Effector memory CD8-positive, alpha-beta T cell (primary cell): Measurements from ENCODE around the gene GRAMD1A.
"Not testable (repeated sequence)": the region's sequence is repeated elsewhere in the genome, so short reads cannot be mapped to it uniquely, and the experiment has no call there.

Experiments
- ATAC-seq: fragments of 150-1000 bp; cut with Tn5 transposase; replicated peaks from 2 replicates; pipeline ENCODE4 v1.10.0; 2021; ENCODE audit warnings: mild to moderate bottlenecking, moderate library complexity
- DNase-seq, 3 experiments: peaks; one replicate each; pipeline ENCODE4 v3.0.0; 2021
- H3K27ac Mint-ChIP-seq, 2 donors: one replicate each; pipeline ENCODE4 v1.8.0; 2022; ENCODE audit warnings: mild to moderate bottlenecking in 2 of 2, mixed read lengths in 2 of 2, moderate library complexity in 2 of 2
- H3K27me3 Mint-ChIP-seq, 2 donors: one replicate each; pipeline ENCODE4 v1.8.0; 2022; ENCODE audit warnings: mixed read lengths in 2 of 2
- H3K36me3 Mint-ChIP-seq: one replicate; pipeline ENCODE4 v1.8.0; 2022; ENCODE audit warnings: mild to moderate bottlenecking, moderate library complexity, mixed read lengths; ENCODE audit not compliant: insufficient read depth
- H3K4me1 Mint-ChIP-seq, 2 donors: one replicate each; pipeline ENCODE4 v1.8.0; 2022; ENCODE audit warnings: low read depth in 2 of 2, mixed read lengths in 2 of 2
- H3K4me3 Mint-ChIP-seq, 2 donors: one replicate each; pipeline ENCODE4 v1.8.0; 2022; ENCODE audit warnings: mild to moderate bottlenecking in 2 of 2, mixed read lengths in 2 of 2, moderate library complexity in 2 of 2
- H3K9me3 Mint-ChIP-seq, 2 donors: one replicate each; pipeline ENCODE4 v1.8.0; 2022; ENCODE audit warnings: mixed read lengths in 2 of 2

GRAMD1A gene

DNA sequence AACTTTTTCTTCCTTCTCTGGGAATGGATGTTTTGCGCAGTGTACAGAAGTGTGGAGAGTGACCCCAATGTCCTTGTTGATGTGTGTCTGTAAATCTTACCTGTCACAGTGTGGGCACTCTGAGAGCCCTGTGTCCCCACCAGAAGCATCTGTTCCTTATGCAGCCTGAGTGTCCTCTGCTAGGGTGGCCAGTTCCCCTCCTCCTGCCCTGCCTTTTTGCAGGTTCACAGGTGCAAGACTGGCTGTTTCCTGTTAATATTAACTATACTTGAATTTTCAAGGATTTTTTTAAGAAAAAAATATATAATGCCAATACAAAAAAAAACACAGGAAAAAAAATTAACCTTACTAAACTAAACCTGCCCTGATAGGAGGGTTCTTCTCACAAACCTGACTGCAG is 12.0 kb upstream of the GRAMD1A start:
- Mint-ChIP-seq H3K4me3 (no peak overlapping the region), H3K36me3 (peaks cover 3% of the 10 kb centered on the region), H3K9me3 (no peaks in the 10 kb centered on the region), H3K27me3 (no peaks in the 10 kb centered on the region), H3K27ac (peak overlapping the region in 1 of 2 donors; percentile 54), H3K4me1 (peaks cover 9 to 14% of the 10 kb centered on the region in 2 donors)
- ATAC-seq (no peak), DNase-seq (no peak)

DNA sequence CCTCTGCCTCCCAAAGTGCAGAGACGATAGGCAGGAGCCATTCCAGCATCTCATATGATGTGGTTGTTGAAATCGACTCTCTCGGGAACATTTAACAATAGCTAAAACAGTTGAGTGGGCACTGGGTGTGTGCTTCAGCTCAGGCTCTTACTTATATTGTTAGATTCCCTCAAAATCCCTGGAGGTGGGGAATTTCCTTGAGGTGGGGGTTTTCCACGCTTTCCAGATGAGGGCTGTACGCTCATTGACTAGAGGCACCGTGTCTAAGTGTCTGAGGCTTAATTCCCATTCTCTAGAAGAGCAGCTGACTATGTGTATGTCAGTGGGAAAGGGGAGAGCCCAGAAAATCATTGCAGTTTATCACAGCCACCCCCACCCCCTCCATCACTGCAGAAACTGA is 10.8 kb upstream of the GRAMD1A start:
- Mint-ChIP-seq H3K4me3 (no peak overlapping the region), H3K9me3 (no peaks in the 10 kb centered on the region), H3K27ac (no peak overlapping the region), H3K4me1 (peaks cover 9 to 22% of the 10 kb centered on the region in 2 donors), H3K36me3 (peaks cover 3% of the 10 kb centered on the region), H3K27me3 (no peaks in the 10 kb centered on the region)
- ATAC-seq: no peak
- no peak for DNase-seq

DNA sequence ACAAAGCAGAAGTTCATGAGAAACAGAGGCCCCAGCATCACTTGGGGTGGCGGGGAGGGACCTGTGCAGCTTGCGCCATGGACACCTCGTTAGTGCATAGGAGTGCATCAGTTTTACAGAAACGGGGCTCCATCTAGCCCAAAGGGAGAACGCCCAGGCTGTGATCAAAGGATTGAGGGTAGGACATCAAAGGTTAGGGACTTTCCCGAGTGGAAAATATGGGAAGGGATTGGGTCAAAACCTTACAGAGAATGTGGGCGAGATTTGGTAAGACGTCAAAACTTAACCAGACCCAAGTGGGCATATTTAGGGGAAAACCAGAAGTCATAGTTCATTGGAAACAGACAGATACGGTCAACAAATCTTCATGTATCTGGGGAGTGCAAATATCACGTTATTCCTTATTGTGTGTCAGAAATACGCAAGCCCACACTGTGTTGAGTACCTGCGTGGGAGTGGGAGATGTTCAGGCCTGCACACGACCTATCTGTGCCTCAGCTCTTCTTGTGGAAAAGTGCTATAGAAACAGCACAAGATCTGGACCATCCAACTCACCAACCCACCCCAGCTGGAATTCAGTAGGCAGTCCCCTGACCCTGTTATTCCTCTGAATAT is 9.4 kb upstream of the GRAMD1A start:
- no peak overlapping the region for H3K4me3 Mint-ChIP-seq
- peaks cover 3 to 16% of the 10 kb centered on the region in 2 donors for H3K4me1 Mint-ChIP-seq
- H3K9me3 Mint-ChIP-seq: no peaks in the 10 kb centered on the region
- ATAC-seq: no peak
- no peaks in the 10 kb centered on the region for H3K27me3 Mint-ChIP-seq
- no peak overlapping the region for H3K27ac Mint-ChIP-seq
- H3K36me3 Mint-ChIP-seq: peaks cover 3% of the 10 kb centered on the region
- DNase-seq: no peak

DNA sequence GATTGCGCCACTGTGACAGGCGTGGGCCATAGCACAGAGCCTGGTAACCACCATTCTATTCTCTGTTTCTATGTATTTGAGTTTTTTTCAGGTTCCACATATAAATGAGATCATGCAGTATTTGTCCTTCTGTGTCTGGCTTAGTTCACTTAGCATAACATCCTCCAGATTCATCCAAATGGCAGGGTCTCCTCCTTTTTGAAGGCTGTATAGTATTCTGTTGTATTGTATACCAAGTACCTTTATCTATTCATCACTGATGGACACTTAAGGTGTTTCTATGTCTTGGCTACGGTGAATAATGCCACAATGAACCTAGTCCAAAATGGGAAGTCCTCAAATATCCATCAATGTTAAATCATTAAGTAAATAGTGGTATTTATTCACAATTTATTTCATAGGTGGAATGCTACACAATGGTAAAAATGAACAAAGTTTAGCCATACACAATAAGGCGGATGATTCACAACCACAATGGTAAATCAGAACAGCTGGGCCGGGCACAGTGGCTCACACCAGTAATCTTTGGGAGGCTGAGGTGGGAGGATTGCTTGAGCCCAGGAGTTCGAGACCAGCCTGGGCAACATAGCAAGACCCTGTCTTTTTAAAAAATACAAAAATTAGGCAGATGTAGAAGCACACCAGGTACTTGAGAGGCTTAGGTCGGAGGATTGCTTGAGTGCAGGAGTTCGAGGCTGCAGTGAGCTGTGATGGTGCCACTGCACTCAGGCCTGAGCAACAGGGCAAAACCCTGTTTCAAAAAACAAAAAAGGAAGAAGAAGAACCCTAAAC is 8.4 kb upstream of the GRAMD1A start:
- DNase-seq (no peak), ATAC-seq (no peak)
- Mint-ChIP-seq H3K9me3 (no peaks in the 10 kb centered on the region), H3K27me3 (no peaks in the 10 kb centered on the region), H3K27ac (no peak overlapping the region), H3K4me1 (peaks cover under 1 to 16% of the 10 kb centered on the region in 2 donors), H3K4me3 (peak overlapping the region in 1 of 2 donors; percentile 59), H3K36me3 (peaks cover 3% of the 10 kb centered on the region)

DNA sequence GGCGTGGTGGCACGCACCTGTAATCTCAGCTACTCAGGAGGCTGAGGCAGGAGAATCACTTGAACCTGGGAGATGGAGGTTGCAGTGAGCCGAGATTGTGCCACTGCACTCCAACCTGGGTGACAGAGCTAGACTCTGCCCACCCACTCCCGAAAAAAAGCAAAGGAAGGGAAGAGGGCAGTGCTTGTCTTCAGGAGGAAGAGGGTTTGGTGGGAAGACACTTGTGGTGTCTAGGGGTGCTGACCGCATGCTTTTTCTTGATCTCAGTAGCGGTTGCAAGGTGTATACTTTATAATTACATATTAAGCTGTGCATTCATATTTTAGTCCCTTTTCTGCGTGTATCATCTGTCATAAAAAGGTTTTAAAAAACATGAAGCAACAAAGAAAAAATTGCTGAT is 7.5 kb upstream of the GRAMD1A start:
- peak overlapping the region in 1 of 2 donors; percentile 59 for H3K4me3 Mint-ChIP-seq
- not testable (repeated sequence) for H3K9me3 Mint-ChIP-seq, H3K36me3 Mint-ChIP-seq, DNase-seq, H3K27me3 Mint-ChIP-seq, H3K27ac Mint-ChIP-seq
- peaks cover 9 to 25% of the 10 kb centered on the region in 2 donors for H3K4me1 Mint-ChIP-seq
- peak; percentile 71 for ATAC-seq

DNA sequence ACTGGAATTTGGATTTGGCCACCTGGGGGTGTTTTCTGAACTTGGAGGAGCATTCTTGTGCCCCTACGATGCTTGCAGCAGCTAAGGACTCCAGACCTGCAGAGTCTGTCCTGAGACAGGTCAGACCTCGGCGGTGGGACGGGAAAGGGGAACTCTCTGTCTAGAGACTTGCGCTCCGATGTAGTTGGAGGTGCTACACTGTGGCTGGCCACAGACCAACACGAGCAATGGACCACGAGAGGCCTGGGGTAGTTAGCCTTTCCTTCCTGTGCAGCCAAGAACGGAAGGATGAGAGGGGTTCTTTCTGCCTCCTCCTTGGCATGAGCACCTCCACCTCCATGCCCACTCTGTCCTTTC is 5.9 kb upstream of the GRAMD1A start:
- ATAC-seq (no peak), DNase-seq (no peak)
- Mint-ChIP-seq H3K27me3 (no peaks in the 10 kb centered on the region), H3K4me3 (no peak overlapping the region), H3K27ac (no peak overlapping the region), H3K4me1 (peaks cover 17 to 37% of the 10 kb centered on the region in 2 donors), H3K36me3 (peaks cover 6% of the 10 kb centered on the region), H3K9me3 (no peaks in the 10 kb centered on the region)

DNA sequence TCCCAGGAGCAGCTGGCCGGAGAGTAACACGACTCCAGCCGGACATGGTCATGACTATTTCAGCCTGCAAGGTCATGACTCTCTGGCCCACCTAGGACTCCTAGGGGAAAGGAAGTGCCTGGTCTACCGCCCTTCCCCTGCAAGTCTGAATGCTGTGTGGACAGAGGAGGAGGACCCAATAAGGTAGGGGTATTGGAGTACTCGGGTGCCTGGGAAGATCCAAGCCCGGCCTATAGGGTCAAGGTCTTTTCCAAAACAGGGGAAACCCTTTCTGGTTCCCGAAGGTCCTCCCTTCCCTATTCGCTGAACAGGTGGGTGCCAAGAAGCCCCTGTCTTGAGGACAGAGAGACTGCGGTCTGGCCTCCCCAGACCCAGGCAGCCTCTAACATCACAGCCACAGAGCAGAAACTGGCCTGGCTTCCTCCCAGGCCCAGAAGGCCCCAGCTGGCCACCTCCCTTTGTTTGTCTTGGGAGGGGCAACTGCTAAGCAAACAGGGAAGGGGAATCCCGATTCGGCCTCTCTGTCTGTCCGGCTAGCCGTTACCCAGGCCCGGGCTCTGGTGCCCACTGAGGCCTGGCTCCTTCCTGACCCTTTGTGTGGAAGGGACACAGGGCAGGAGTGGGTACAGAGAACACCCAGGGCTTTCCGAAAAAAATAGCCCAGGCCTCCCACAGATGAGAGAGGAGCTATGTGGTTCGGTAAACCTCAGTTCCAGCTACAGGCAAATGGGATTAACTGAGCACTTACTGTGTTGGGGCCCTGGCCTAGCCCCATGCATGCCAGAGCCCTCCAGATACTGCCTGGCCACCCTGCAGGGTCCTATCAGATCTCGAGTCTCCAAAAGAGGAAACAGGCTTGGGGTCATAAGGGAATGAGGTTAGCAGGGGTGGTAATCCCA is 5.2 kb upstream of the GRAMD1A start:
- Mint-ChIP-seq H3K4me3 (no peak overlapping the region), H3K27ac (no peak overlapping the region), H3K9me3 (no peaks in the 10 kb centered on the region), H3K27me3 (no peaks in the 10 kb centered on the region), H3K4me1 (peaks cover 22 to 37% of the 10 kb centered on the region in 2 donors), H3K36me3 (peaks cover 8% of the 10 kb centered on the region)
- ATAC-seq: no peak
- DNase-seq: no peak

DNA sequence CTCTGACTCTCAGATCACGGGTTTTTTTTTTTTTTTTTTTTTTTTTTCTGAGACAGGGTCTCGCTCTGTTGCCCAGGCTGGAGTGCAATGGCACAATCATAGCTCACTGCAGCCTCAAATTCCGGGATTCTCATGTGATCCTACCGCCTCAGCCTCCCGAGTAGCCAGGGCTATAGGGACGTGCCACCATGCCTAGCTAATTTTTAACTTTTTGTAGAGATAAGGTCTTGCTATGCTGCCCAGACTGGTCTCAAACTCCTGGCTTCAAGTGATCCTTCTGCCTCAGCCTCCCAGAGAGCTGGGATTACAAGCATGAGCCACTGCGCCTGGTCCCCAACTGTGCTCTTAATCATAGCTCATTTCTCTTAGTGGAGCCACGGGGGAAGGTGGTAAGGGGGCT is 4.6 kb upstream of the GRAMD1A start:
- ATAC-seq: no peak
- peaks cover 11% of the 10 kb centered on the region for H3K36me3 Mint-ChIP-seq
- H3K27me3 Mint-ChIP-seq: no peaks in the 10 kb centered on the region
- H3K9me3 Mint-ChIP-seq: no peaks in the 10 kb centered on the region
- peaks cover 25 to 37% of the 10 kb centered on the region in 2 donors for H3K4me1 Mint-ChIP-seq
- H3K4me3 Mint-ChIP-seq: no peak overlapping the region
- DNase-seq: no peak
- no peak overlapping the region for H3K27ac Mint-ChIP-seq

DNA sequence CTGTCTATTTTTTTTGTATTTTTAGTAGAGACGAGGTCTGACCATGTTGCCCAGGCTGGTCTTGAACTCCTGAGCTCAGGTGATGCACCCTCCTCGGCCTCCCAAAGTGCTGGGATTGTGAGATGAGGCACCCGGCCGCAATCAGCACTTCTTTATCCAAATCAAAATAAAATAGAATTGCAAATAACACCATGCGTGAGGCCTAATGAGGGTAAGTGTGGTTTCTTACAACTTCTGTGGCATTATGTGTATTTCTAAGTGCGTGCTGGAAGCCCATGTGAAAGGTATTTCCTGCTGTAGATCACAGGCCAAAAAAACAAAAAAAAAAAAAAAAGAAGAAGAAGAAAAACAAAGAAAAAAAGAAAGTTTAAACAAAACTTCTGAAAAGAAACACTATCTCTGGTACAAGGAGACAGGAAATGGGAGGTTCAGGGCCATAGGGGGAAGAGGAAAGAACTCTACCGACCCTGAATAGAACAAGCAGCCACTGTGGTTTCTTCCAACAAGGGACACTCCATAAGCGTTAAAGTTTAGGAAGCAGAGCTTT is 3.0 kb upstream of the GRAMD1A start:
- ATAC-seq (peak; percentile 18), DNase-seq (no peak)
- H3K4me1 Mint-ChIP-seq: peaks cover 39 to 47% of the 10 kb centered on the region in 2 donors

DNA sequence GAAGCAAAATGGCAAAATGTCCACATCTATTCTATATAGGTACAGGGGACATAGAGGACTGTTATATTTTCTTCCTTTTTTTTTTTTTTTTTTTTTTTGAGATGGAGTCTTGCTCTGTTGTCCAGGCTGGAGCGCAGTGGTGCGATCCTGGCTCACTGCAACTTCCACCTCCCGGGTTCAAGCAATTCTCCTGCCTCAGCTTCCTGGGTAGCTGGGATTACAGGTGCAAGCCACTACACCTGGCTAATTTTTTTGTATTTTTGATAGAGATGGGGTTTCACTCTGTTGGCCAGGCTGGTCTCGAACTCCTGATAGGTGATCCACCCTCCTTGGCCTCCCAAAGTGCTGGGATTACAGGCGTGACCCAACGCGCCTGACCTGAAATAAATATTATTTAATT is 1.9 kb upstream of the GRAMD1A start:
- not testable (repeated sequence) for H3K27me3 Mint-ChIP-seq, ATAC-seq, DNase-seq, H3K9me3 Mint-ChIP-seq
- H3K36me3 Mint-ChIP-seq: peaks cover 27% of the 10 kb centered on the region
- peak overlapping the region; percentile 93 to 97 for H3K27ac Mint-ChIP-seq
- H3K4me3 Mint-ChIP-seq: peak overlapping the region; percentile 90 to 92
- H3K4me1 Mint-ChIP-seq: peaks cover 49 to 56% of the 10 kb centered on the region in 2 donors

More for the DNA sequence above, 3.0 kb upstream of the GRAMD1A start:
- Mint-ChIP-seq H3K9me3 (no peaks in the 10 kb centered on the region), H3K4me3 (peak overlapping the region; percentile 74 to 90), H3K27ac (peak overlapping the region; percentile 93 to 97), H3K36me3 (peaks cover 22% of the 10 kb centered on the region), H3K27me3 (no peaks in the 10 kb centered on the region)

DNA sequence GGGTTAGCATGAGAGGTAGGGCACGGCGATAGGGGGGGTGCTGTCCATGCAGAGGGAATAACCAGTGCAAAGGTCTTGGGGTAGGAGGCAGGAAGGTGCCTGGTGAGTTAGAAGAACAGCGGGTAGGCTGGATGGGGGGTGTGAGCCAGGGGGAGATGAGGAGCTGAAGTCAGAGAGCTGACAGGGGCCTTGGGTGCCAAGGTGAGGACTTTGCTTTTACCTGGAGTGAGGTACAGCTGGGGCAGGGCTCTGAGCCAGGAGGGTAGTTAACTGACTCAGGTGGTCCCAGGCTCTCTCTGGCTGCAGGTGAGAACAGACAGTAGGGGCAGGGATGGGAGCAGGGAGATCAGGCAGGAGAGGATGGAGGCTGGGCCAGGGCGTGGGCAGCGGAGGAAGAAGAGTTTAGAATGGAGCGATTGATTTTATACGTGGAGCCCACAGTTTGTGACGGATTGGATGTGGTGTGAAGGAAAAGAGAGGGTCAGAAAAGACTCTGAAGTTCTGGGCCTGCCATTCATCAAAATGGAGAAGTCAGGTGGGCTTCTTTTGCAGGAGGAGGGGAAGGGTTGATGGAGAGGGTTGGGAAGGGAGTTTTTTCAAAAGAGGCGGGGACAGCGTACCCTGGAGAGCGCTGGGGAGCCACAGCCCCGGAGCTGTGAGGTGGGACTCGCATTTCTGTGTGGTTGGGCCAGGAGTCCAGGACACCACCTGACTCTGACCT is 1.2 kb upstream of the GRAMD1A start:
- H3K9me3 Mint-ChIP-seq: no peaks in the 10 kb centered on the region
- peak overlapping the region; percentile 93 to 97 for H3K27ac Mint-ChIP-seq
- ATAC-seq: no peak
- peak overlapping the region; percentile 90 to 92 for H3K4me3 Mint-ChIP-seq
- peaks cover 27% of the 10 kb centered on the region for H3K36me3 Mint-ChIP-seq
- DNase-seq: no peak
- peaks cover 56 to 59% of the 10 kb centered on the region in 2 donors for H3K4me1 Mint-ChIP-seq
- no peaks in the 10 kb centered on the region for H3K27me3 Mint-ChIP-seq

DNA sequence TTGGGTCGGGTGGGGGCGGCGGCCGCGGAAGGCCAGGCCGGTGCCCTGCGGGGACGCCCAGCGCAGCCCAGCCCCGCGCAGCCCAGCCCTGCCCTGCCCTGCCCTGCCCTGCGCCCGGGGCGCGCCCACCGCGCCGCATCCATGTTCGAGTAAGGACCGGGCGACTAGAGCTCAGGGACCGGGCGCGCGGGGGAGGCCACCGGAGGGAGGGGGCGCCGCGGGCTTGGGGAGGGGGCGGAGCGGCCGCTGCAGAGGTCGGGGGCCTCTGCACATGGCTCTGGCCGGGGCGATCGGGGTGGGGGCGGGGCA is 169 bp downstream of the GRAMD1A start:
- ATAC-seq (no peak), DNase-seq (no peak)
- Mint-ChIP-seq H3K36me3 (peaks cover 32% of the 10 kb centered on the region), H3K27me3 (no peaks in the 10 kb centered on the region), H3K27ac (peak overlapping the region; percentile 93 to 95), H3K4me3 (peak overlapping the region; percentile 90 to 92), H3K9me3 (no peaks in the 10 kb centered on the region), H3K4me1 (peaks cover 62 to 64% of the 10 kb centered on the region in 2 donors)
